Stimulated activated CD4-positive, alpha-beta T cell treated with anti-CD3 and anti-CD28 coated beads, Interleukin-1b, Interleukin-23, amount 100 ng/mL, for 48 hours (primary cell): ENCODE data around the gene TGFA.
A peak's percentile ranks its signal among the peaks of the same experiment; 100 is the strongest.

ENCODE experiments used
- DNase-seq: peaks from one replicate; pipeline ENCODE4 v3.0.0-alpha.2; 2020

Gene TGFA

GRCh38 chr2:70523996-70524965, 29.3 kb downstream of the TGFA start:
- DNase-seq = peak; percentile 9

GRCh38 chr2:70523672-70523995, 30.0 kb downstream of the TGFA start:
- DNase-seq = no peak

DNA sequence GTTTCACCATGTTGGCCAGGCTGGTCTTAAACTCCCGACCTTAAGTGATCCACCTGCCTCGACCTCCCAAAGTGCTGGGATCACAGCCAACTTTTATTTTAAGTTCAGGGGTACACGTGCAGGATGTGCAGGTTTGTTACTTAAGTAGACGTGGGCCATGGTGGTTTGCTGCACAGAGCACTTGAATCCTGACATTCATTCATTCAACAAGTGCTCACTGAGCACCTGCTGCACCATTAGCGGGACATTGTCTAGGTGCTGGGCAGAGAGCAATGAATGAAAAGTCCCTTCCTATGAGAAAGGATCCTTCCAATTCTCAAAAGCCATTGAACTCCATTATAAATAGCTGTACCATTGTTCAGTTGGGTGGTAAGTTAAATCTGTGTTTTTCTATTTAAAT, 31.0 kb downstream of the TGFA start:
- DNase-seq = no peak

- no peak for DNase-seq
Measured at GRCh38 chr2:70520825-70521224, 32.8 kb downstream of the TGFA start.

DNA sequence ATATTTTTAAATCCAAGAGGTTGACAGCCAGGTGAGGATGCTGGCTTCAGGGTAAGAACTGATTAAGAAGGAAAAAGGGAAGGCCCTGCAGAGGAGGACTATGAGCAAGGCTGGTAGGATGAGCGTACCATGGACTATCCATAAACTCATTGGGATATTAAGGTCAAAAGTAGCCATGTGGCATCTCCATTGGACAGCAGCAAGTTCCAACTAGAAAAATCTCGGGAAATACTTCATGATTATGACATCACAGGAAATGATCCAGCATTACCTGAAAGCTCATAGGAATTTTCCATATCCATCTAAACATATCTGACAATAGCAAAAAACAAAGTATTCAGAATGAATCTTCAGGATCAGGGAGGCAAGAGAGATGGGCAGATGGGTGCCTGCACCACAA, 34.2 kb downstream of the TGFA start:
- DNase-seq = no peak

- no peak for DNase-seq
Measured at GRCh38 chr2:70518557-70518956, 35.1 kb downstream of the TGFA start.

GRCh38 chr2:70517804-70518203, 35.8 kb downstream of the TGFA start:
- no peak for DNase-seq

GRCh38 chr2:70516596-70516995, 37.0 kb downstream of the TGFA start:
- DNase-seq = peak; percentile 14

DNA sequence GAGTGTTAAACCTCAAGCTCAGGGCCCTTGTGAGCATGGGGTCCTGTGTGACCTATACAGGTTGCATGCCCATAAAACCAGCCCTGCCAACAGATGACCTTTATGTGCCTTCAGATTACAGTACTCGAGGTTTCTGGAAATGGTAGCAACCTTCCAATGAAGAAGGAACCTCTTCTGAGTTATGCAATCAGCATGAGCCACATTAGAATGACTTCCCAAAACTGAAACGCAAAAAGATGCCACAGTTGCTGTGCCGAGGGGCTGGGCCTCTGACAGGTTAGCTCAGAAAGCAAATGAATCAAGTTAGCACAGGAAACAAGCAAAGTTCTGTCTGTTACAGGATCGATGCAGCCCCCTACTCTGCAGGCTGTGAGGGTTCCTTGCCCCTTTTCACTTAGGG, 37.7 kb downstream of the TGFA start:
- peak; percentile 11 for DNase-seq

DNA sequence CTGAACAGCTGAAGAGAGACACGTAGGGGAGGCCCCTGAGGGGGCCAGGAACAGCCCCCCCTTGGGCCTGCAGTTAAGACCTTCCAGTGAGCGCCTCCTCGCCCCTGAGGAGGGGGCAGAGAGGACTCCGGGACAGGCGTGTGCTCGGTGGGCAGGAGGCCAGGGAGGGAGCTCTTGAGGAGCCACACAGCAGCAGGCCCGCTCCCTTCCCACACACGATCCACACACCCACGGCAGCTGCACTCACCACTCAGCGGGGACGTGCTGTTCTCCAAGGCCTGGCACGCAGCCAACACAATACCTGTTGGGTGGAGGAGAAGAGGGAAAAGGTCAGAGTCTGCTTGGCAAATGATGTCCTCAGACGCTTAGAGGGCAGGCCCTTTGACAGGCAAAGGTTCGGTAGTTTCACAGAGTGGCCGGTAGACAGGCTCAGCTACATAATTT, 39.0 kb downstream of the TGFA start:
- no peak for DNase-seq

DNA sequence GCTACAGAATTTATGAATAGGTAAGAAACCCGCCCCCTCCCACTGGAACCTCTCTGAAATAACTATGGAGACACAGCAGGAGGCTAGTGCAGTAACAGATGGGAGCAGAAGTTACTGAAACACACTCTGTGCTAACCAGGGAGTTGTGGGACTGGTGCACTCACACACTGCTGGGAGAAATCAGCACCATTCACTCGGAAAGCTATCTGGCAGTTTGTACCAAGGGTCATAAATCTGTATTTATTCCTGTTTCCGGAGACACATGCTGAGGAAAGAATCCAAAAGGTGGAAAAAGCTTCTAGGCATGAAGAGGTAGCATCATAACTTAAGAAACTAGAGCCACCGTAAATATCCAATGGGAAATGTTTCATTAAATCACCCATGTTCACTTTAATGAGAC, 39.9 kb downstream of the TGFA start:
- DNase-seq = no peak

GRCh38 chr2:70511971-70512729, 41.5 kb downstream of the TGFA start:
- no peak for DNase-seq

- DNase-seq = no peak
Measured at GRCh38 chr2:70510313-70510712, 43.3 kb downstream of the TGFA start.

DNA sequence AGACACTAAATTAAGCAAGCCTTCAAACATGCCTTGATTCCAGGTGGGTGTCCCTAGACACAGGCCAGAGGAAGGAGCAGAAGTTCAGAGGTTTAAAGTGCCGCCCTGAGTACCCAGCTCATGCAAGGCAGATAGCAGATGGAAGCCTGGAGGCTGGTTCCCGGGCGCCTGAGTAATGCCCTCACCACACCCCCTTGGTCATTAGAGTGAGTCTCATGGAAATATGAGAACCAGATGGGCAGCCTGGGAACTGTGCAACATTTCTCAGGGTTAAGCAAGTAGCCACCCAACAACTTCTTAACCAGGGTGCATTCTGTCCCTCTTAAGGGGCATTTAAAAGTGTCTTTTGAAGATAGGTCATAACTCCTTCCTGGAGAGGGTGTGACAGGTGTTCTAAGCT, 44.1 kb downstream of the TGFA start:
- DNase-seq = no peak

DNA sequence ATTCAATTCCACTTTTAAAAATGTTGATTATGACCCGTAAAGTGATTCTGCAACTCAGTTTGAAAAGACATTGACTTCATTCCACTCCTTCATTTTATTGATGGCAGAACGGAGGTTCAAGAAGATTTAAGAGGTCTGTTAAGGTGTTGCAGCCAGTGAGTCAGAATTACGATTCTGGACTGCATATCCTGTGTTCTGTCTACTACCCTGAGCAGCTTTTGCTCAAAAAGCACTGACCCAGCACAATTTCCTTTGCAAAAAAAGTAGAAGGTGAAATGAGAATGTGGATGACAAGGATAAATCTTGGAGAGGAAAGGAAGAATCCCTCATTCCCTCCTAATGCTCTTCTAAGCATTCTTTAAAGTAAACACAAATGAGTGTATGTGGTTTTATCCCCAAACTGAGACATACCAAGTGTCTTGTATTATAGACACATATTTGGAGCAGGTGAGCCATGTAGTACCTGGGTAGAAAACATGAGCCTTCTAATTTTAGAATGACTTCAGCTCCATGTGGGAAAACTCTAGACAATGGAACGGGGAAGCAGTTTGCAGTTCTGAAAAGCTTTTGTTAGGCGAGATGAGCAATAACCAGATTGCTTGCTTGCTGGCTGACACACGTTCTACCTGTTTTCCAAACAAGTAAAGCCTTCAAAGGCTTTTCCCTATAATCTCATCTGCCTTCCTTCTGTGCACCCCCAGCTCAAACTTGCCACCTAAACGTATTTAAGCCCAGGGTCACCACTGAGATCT, 44.7 kb downstream of the TGFA start:
- DNase-seq = no peak

DNA sequence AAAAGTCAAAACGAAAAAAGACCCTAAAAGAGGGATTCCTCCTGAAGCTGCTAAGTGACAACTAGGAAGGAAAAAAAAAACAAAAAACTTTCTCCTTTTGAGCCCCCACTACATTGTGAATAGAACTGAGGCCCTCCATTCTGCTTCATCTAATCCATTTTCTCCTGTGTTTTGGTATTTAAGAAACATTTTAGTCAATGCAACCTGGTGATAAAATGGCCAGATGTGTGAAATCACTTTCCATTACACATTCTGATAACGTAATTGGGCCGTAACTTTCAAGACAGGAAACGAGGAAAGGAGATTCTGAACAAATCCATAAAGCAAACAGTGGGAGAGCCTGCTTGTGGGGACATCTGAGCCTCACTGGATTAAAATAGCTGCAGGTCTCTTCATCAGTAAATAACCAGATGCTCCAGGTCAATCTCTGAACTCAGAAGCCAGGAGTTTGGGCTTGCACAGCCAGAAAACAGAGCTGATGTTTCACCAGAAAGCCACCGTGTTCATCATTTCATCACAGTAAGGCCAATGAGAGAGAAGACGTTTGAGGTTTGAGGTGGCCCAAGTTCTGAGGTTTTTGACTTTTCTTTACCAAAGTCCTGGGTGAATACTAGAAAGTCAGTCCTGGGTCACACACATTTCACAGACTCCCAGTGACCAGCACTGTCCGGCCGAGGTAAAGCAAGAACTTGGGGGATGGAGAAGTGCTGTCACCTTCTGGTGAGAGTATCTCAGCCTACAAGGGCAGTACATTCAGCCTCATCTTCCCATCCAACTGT, 47.8 kb downstream of the TGFA start:
- no peak for DNase-seq

DNA sequence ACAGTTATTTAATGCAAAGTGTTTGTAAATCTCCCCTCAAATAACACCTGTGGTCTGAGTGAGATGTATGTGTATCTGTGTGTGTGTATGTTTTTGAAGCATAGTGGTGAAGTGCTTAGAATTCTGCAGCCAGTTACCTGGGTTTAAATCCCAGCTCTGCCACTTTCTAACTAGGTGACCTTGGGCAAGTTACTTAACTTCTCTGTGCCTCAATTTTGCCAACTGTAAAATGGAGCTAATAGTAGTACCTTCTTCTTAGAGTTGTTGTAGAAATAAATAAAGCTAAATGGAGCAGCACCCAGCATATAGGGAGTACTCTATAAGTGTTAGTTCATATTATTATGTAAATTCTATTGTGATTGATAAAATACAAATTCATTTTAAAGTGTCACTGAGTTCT, 48.9 kb downstream of the TGFA start:
- DNase-seq = no peak

GRCh38 chr2:70503896-70504295, 49.7 kb downstream of the TGFA start:
- DNase-seq = no peak

DNA sequence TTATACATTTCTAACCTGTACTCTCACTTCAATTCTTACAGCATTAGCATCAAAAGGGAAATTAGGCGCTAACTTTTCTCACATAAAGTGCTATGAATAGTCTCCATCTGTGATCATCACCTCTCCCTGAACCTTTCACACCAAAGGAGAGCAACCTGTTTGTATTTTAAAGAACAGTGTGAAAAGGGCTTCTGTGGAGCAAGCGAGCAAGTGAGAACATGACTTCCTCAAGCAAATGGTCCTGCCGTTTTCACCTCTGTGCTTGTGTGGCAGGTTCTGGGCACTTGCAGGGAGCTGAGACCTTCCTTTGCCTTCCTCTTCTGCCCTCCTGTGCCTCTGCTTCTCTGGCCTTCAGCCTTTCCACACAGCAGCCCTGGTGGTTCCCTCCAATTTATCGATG, 51.9 kb downstream of the TGFA start:
- DNase-seq = no peak

- no peak for DNase-seq
Measured at GRCh38 chr2:70501215-70501614, 52.4 kb downstream of the TGFA start.

DNA sequence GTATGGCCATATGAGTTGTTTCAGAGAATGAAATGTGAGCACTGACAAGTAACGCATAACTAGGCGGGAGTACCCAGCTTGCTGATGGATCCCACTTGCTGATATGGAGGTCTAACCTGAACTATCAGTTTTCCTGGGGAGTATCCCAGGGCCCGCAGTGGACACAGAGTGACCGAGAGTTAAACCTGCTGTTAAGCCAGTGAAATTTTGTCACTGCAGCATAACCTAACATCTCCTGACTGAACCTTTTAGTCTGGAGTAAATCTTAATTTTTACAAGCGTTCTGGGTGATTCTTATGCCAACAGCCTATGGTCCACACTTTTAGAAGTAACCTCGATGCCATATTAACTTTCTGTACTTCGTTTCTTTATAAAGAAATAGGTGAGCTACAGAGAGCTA, 54.4 kb downstream of the TGFA start:
- DNase-seq = no peak

DNA sequence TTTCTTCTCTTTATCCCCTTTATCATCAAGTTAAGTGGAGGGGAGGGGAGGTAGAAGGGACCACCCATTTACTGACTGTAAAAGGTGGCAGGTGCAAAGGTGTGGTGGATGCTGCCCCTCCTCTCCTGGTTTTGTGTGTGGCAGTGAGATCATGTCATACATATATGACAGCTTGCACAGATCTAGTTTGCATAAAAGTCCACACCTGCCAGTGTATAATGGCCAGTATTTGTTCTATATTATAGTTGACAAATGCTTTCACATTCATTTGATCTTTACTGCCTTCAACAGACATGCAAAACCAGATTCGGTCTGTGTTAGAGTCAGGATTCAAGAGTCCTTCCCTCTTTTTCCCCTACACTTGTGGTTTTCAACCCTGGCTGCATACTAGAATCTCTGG, 55.1 kb downstream of the TGFA start:
- no peak for DNase-seq

DNA sequence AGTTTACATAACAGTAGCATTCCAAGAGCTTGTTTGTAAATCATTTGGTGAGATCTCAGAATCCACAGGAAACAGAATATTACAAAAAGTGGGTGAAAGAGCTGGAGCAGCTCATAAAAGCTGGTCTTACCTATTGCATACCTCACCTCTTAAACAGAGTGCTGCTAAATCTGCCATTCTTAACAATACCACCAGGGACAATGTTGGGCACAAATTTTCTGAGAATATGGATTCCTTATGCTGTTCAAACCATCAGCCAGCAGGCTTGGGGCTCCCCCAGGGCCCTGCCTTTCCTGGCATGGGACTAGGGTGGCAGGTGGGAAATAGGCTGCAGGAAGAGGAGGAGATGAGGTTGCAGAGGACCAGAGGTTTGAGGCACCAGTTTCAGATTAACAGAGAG, 55.6 kb downstream of the TGFA start:
- no peak for DNase-seq
